Measurements from ENCODE around the gene AKR1A1. TPM values are rescaled to one million over a fixed set of nuclear protein-coding genes. Genes with fewer than 3 reads are reported as not detected.

Gene AKR1A1
- polyA plus RNA-seq, 3 donors: 219 to 245 (median 219) TPM

DNA sequence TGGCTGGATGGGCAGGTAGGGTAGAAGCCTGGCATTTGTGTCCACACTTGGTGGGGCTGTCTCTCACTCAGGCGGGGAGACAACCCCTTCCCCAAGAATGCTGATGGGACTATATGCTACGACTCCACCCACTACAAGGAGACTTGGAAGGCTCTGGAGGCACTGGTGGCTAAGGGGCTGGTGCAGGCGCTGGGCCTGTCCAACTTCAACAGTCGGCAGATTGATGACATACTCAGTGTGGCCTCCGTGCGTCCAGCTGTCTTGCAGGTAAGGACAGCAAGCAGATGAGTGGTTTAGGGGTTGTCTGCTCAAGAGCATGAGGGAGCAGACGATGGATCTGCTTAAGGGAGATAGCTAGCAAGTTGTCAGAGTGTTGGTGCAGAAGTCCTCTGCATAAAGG is 17.3 kb downstream of the AKR1A1 start:
- intact Hi-C loops (cut with micrococcal nuclease): no loop called here

DNA sequence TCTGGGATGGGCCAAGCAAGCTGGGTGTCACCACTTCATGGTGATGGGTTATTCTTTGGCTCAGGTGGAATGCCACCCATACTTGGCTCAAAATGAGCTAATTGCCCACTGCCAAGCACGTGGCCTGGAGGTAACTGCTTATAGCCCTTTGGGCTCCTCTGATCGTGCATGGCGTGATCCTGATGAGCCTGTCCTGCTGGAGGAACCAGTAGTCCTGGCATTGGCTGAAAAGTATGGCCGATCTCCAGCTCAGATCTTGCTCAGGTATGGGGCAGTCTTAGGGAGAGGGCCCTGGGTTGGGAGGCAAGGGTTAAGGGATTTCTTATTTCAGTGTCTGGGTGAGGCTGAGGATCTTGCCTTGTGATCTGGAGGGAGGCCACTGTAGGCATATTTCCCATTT is 17.8 kb downstream of the AKR1A1 start:
- no peak overlapping the region for H2AFZ ChIP-seq (ENCODE audit: insufficient read depth, low read depth, low read length, poor library complexity, severe bottlenecking)
- Mint-ChIP-seq H3K4me1 (peaks cover 13% of the 10 kb centered on the region), H3K4me3 (no peak overlapping the region), H3K9me3 (no peaks in the 10 kb centered on the region), H3K27ac (peak overlapping the region in 4 of 7 donors; percentile 10 to 63 (median 49)), H3K27me3 (ENCODE audit: low read depth in 3 of 3) (peaks cover 0 to 1% (median 0%) of the 10 kb centered on the region in 3 donors), H3K36me3 (peaks cover 60 to 78% of the 10 kb centered on the region in 2 donors)
- peaks cover 44% of the 10 kb centered on the region for H4K20me1 ChIP-seq (ENCODE audit: insufficient read depth, low read length)
- H3K9ac ChIP-seq (ENCODE audit: insufficient read depth, low read length, poor library complexity, severe bottlenecking): no peak overlapping the region
- peaks cover 5% of the 10 kb centered on the region for H3K79me2 ChIP-seq (ENCODE audit: insufficient read depth, low read length)
- peaks cover 65 to 76% of the 10 kb centered on the region in 2 donors for H3K36me3 ChIP-seq (replicated peaks in 1 of 2; ENCODE audit: control insufficient read depth in 1 of 2, insufficient read depth in 2 of 2, low read length in 2 of 2)
- DNase-seq: no peak
- peak overlapping the region in 1 of 2 donors; percentile 56 for H3K27ac ChIP-seq (ENCODE audit: low read depth in 1 of 2, low read length in 2 of 2)
- no peak overlapping the region for H3K4me3 ChIP-seq (replicated peaks in 1 of 3; ENCODE audit: low read depth in 2 of 3, low read length in 3 of 3)
- H3K27me3 ChIP-seq (ENCODE audit: control insufficient read depth in 2 of 2, insufficient read depth in 2 of 2, low read length in 2 of 2): no peaks in the 10 kb centered on the region
- intact Hi-C loops (cut with micrococcal nuclease): no loop called here
- no peaks in the 10 kb centered on the region for H3K9me3 ChIP-seq (replicated peaks in 1 of 2; ENCODE audit: control insufficient read depth in 1 of 2, insufficient read depth in 1 of 2, low read length in 2 of 2)
- TF ChIP-seq, protein P1, sequence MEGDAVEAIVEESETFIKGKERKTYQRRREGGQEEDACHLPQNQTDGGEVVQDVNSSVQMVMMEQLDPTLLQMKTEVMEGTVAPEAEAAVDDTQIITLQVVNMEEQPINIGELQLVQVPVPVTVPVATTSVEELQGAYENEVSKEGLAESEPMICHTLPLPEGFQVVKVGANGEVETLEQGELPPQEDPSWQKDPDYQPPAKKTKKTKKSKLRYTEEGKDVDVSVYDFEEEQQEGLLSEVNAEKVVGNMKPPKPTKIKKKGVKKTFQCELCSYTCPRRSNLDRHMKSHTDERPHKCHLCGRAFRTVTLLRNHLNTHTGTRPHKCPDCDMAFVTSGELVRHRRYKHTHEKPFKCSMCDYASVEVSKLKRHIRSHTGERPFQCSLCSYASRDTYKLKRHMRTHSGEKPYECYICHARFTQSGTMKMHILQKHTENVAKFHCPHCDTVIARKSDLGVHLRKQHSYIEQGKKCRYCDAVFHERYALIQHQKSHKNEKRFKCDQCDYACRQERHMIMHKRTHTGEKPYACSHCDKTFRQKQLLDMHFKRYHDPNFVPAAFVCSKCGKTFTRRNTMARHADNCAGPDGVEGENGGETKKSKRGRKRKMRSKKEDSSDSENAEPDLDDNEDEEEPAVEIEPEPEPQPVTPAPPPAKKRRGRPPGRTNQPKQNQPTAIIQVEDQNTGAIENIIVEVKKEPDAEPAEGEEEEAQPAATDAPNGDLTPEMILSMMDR (IDR thresholded peaks at IDR 0.05): no peak
- WGBS (ENCODE audit: insufficient coverage): 98% methylated on average over 4 of the region's 4 CpGs
- no peak overlapping the region for H3K4me2 ChIP-seq (replicated peaks; ENCODE audit: extremely low read depth, low read length, poor library complexity, severe bottlenecking)
- H3K4me1 ChIP-seq (ENCODE audit: control insufficient read depth in 1 of 2, insufficient read depth in 2 of 2, low read length in 2 of 2): peaks cover 4 to 6% of the 10 kb centered on the region in 2 donors

More for the DNA sequence above, 17.3 kb downstream of the AKR1A1 start:
- H3K4me1 ChIP-seq (ENCODE audit: control insufficient read depth in 1 of 2, insufficient read depth in 2 of 2, low read length in 2 of 2): peaks cover 4 to 6% of the 10 kb centered on the region in 2 donors
- H3K4me2 ChIP-seq (replicated peaks; ENCODE audit: extremely low read depth, low read length, poor library complexity, severe bottlenecking): no peak overlapping the region
- H3K36me3 Mint-ChIP-seq: peaks cover 62 to 80% of the 10 kb centered on the region in 2 donors
- no peak overlapping the region for H3K27ac ChIP-seq (ENCODE audit: low read depth in 1 of 2, low read length in 2 of 2)
- no peak overlapping the region for H3K9ac ChIP-seq (ENCODE audit: insufficient read depth, low read length, poor library complexity, severe bottlenecking)
- peaks cover 13% of the 10 kb centered on the region for H3K4me1 Mint-ChIP-seq
- H3K27ac Mint-ChIP-seq: peak overlapping the region in 3 of 7 donors; percentile 10 to 58 (median 37)
- H3K27me3 ChIP-seq (ENCODE audit: control insufficient read depth in 2 of 2, insufficient read depth in 2 of 2, low read length in 2 of 2): no peaks in the 10 kb centered on the region
- H3K79me2 ChIP-seq (ENCODE audit: insufficient read depth, low read length): peaks cover 5% of the 10 kb centered on the region
- peaks cover 44% of the 10 kb centered on the region for H4K20me1 ChIP-seq (ENCODE audit: insufficient read depth, low read length)
- H3K9me3 Mint-ChIP-seq: no peaks in the 10 kb centered on the region
- 97% methylated on average over 6 of the region's 7 CpGs for WGBS (ENCODE audit: insufficient coverage)
- peaks cover 69 to 81% of the 10 kb centered on the region in 2 donors for H3K36me3 ChIP-seq (replicated peaks in 1 of 2; ENCODE audit: control insufficient read depth in 1 of 2, insufficient read depth in 2 of 2, low read length in 2 of 2)
- TF ChIP-seq, protein P1 (IDR thresholded peaks at IDR 0.05): no peak
- no peak for DNase-seq
- H3K4me3 ChIP-seq (replicated peaks in 1 of 3; ENCODE audit: low read depth in 2 of 3, low read length in 3 of 3): no peak overlapping the region
- peaks cover 0 to 1% (median 0%) of the 10 kb centered on the region in 3 donors for H3K27me3 Mint-ChIP-seq (ENCODE audit: low read depth in 3 of 3)
- H2AFZ ChIP-seq (ENCODE audit: insufficient read depth, low read depth, low read length, poor library complexity, severe bottlenecking): no peak overlapping the region
- no peak overlapping the region for H3K4me3 Mint-ChIP-seq
- no peaks in the 10 kb centered on the region for H3K9me3 ChIP-seq (replicated peaks in 1 of 2; ENCODE audit: control insufficient read depth in 1 of 2, insufficient read depth in 1 of 2, low read length in 2 of 2)
